D721Med (cell line): ENCODE data around the gene EGFR.

ENCODE experiments used
- DNase-seq: peaks from one replicate; pipeline ENCODE4 v3.0.0; 2011; ENCODE audit warnings: low spot score; ENCODE audit not compliant: insufficient read length
- FAIRE-seq: peaks from 2 replicates; lab custom pipeline; 2011; peaks lifted over from hg19 to GRCh38; lab: Jason Lieb, UNC
- TF ChIP-seq, protein P1 (sequence below): IDR thresholded peaks from 2 replicates; pipeline ENCODE4 v1.5.1; 2012; ENCODE audit warnings: mild to moderate bottlenecking, control low read depth; ENCODE audit not compliant: insufficient read depth; ENCODE audit errors: missing control alignments

Gene EGFR

DNA sequence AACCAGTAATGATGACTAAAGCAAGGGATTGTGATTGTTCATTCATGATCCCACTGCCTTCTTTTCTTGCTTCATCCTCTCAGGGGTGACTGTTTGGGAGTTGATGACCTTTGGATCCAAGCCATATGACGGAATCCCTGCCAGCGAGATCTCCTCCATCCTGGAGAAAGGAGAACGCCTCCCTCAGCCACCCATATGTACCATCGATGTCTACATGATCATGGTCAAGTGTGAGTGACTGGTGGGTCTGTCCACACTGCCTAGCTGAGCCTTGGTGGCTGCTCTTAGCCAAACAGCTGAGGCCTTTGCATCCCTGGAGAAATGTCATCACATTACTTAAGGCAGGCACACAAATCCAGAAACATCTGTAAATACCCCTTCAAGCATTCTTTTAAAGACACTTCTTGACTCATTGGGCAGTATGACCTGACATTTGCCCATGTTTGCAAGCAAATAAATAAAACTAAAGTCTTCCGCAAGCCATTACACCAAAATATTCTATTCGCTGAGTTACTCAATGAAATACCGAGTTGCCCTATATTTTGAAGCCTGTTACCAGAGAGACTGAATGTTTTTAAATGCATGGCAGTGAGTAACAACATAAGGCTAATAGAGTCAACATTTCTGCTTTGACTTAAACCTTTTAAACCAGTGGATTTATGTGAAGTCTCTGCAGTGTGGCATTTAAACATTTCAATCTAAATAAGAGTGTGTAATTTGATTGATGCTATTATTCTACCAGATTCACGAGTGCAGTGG lies 180.0 kb downstream of the EGFR start:
- DNase-seq (no peak), FAIRE-seq (no peak)
- TF ChIP-seq, protein P1, sequence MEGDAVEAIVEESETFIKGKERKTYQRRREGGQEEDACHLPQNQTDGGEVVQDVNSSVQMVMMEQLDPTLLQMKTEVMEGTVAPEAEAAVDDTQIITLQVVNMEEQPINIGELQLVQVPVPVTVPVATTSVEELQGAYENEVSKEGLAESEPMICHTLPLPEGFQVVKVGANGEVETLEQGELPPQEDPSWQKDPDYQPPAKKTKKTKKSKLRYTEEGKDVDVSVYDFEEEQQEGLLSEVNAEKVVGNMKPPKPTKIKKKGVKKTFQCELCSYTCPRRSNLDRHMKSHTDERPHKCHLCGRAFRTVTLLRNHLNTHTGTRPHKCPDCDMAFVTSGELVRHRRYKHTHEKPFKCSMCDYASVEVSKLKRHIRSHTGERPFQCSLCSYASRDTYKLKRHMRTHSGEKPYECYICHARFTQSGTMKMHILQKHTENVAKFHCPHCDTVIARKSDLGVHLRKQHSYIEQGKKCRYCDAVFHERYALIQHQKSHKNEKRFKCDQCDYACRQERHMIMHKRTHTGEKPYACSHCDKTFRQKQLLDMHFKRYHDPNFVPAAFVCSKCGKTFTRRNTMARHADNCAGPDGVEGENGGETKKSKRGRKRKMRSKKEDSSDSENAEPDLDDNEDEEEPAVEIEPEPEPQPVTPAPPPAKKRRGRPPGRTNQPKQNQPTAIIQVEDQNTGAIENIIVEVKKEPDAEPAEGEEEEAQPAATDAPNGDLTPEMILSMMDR = no peak

DNA sequence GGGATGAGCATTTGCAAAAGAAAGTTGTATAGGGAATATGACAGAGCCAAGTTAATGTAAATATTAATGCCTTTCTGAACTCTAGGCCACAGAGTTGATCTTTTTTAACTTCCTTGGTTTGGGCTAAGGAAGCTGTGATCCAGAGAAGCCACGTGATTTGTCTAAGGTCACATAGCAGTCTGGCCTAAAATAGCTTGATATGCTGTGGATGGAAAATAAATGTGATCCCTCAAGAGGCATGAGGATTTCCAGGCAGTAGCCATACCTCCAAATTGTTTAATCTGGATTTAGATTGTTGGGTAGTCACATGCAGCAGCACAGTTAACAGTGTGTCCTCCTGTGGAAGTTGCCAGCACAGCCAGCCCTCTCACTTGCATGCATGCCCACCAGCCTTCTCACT lies 180.6 kb downstream of the EGFR start:
- TF ChIP-seq, protein P1 = no peak
- FAIRE-seq (no peak), DNase-seq (no peak)

DNA sequence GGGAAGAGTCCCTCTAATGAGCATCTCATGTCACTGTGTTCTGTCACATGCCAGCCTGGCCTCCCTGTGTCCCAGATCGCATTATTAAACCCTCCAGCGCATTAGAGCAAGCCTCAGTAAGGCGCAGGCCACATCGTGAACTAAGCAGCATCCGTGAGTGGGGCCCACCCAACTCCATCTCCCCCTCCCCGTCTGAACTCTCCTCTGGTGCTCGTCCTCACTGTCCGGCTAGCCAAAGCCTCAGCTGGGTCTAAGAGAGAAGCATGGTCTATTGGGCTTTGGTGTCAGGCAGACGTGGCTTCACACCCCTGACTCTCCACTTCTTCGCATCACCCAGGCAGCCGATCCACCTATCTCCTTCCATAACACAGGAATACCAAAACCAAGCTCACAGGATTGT lies 181.6 kb downstream of the EGFR start:
- TF ChIP-seq, protein P1 = no peak
- FAIRE-seq = no peak
- no peak for DNase-seq

DNA sequence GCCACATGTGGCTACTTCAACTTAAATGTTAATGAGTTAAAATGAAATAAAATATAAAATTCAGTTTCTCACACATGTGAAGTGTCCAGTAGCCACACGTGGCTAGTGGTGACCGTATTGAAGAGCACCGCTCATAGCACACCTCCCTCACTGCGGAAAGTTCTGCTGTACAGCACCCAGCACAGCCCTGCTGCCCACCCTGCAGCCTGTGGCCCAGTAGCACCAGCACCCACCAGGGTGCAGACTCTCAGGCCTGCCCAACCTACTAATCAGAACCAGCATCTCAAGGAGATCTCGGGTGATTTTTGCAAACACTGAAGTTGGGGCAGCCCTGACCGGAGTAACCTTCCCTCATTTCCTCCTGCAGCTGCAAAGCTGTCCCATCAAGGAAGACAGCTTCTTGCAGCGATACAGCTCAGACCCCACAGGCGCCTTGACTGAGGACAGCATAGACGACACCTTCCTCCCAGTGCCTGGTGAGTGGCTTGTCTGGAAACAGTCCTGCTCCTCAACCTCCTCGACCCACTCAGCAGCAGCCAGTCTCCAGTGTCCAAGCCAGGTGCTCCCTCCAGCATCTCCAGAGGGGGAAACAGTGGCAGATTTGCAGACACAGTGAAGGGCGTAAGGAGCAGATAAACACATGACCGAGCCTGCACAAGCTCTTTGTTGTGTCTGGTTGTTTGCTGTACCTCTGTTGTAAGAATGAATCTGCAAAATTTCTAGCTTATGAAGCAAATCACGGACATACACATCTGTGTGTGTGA lies 183.5 kb downstream of the EGFR start:
- TF ChIP-seq, protein P1 = no peak
- FAIRE-seq (no peak), DNase-seq (no peak)

DNA sequence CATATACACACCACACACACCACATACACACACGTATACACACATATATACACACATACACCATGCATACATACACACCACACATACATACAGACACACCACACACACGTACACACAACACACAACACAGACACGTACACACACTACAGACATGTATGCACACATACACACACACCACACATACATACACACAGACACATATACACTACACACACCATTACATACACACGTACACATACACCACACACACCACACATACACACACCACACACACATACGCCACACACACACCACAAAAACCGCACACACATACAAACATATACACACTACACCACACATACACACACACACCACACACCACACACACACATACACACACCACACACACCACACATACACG lies 184.5 kb downstream of the EGFR start:
- TF ChIP-seq, protein P1 = no peak
- DNase-seq (no peak), FAIRE-seq (no peak)

DNA sequence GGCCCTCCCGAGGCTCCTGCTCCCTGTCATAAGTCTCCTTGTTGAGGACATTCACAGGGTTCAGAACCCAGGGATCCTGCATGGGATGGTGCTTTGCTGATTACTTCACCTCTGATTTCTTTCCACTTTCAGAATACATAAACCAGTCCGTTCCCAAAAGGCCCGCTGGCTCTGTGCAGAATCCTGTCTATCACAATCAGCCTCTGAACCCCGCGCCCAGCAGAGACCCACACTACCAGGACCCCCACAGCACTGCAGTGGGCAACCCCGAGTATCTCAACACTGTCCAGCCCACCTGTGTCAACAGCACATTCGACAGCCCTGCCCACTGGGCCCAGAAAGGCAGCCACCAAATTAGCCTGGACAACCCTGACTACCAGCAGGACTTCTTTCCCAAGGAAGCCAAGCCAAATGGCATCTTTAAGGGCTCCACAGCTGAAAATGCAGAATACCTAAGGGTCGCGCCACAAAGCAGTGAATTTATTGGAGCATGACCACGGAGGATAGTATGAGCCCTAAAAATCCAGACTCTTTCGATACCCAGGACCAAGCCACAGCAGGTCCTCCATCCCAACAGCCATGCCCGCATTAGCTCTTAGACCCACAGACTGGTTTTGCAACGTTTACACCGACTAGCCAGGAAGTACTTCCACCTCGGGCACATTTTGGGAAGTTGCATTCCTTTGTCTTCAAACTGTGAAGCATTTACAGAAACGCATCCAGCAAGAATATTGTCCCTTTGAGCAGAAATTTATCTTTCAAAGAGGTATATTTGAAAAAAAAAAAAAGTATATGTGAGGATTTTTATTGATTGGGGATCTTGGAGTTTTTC lies 186.5 kb downstream of the EGFR start:
- TF ChIP-seq, protein P1 = no peak
- FAIRE-seq = no peak
- no peak for DNase-seq
